HUES6 (cell line): ENCODE results near the gene EFCAB7.
"Not testable (repeated sequence)": the region's sequence is repeated elsewhere in the genome, so short reads cannot be mapped to it uniquely, and the experiment has no call there.

Source experiments
- H3K27ac ChIP-seq: 2 replicates; pipeline ENCODE4 v1.7.0; 2013; ENCODE audit warnings: low read depth, mild to moderate bottlenecking, low read length, inconsistent platforms
- H3K27me3 ChIP-seq: 2 replicates; pipeline ENCODE4 v1.6.1; 2013; ENCODE audit warnings: low read length; ENCODE audit not compliant: control insufficient read depth, insufficient read depth
- H3K36me3 ChIP-seq: 2 replicates; pipeline ENCODE4 v1.6.1; 2013; ENCODE audit warnings: low read length; ENCODE audit not compliant: control insufficient read depth, insufficient read depth
- H3K4me1 ChIP-seq: 2 replicates; pipeline ENCODE4 v1.6.1; 2013; ENCODE audit warnings: low read length; ENCODE audit not compliant: control insufficient read depth, insufficient read depth
- H3K4me3 ChIP-seq: 2 replicates; pipeline ENCODE4 v1.5.1; 2013; ENCODE audit warnings: low read depth, low read length
- H3K9ac ChIP-seq: one replicate; pipeline ENCODE4 v1.6.1; 2013; ENCODE audit warnings: mild to moderate bottlenecking, low read length
- H3K9me3 ChIP-seq: 2 replicates; pipeline ENCODE4 v1.6.1; 2013; ENCODE audit warnings: low read depth, low read length; ENCODE audit not compliant: control insufficient read depth, insufficient read depth

EFCAB7 gene

GRCh38 chr1:63548877-63549276 lies 25.6 kb downstream of the EFCAB7 start:
- Histone ChIP-seq H3K9ac (no peak overlapping the region), H3K4me1 (no peaks in the 10 kb centered on the region), H3K36me3 (no peaks in the 10 kb centered on the region), H3K9me3 (no peaks in the 10 kb centered on the region), H3K27me3 (no peaks in the 10 kb centered on the region), H3K27ac (no peak overlapping the region), H3K4me3 (no peak overlapping the region)

DNA sequence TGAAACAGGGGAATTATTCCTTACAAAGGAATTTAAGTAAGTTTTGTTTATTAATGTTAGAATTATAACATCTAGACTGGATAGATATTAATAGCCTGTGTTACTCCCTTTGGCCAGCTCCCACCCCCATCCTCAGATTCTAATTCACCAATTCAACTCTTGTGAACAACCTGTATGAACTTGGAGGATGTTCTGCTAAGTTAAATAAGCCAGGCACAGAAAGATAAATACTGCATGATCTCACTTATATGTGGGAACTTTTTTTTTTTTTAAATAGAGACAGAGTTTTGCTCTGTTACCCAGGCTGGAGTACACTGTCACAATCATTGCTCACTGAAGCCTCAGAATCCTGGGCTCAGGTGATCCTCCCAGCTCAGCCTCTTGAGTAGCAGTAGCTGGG lies 32.2 kb downstream of the EFCAB7 start:
- Histone ChIP-seq H3K27ac (no peak overlapping the region), H3K36me3 (no peaks in the 10 kb centered on the region), H3K4me3 (no peak overlapping the region), H3K9ac (no peak overlapping the region), H3K9me3 (no peaks in the 10 kb centered on the region), H3K4me1 (peaks cover 5% of the 10 kb centered on the region), H3K27me3 (no peaks in the 10 kb centered on the region)

GRCh38 chr1:63557365-63557987 lies 34.2 kb downstream of the EFCAB7 start:
- H3K36me3 ChIP-seq = no peaks in the 10 kb centered on the region
- H3K27ac ChIP-seq = no peak overlapping the region
- no peaks in the 10 kb centered on the region for H3K27me3 ChIP-seq
- H3K4me1 ChIP-seq = peaks cover 5% of the 10 kb centered on the region
- no peak overlapping the region for H3K9ac ChIP-seq
- H3K4me3 ChIP-seq = no peak overlapping the region
- H3K9me3 ChIP-seq = no peaks in the 10 kb centered on the region

DNA sequence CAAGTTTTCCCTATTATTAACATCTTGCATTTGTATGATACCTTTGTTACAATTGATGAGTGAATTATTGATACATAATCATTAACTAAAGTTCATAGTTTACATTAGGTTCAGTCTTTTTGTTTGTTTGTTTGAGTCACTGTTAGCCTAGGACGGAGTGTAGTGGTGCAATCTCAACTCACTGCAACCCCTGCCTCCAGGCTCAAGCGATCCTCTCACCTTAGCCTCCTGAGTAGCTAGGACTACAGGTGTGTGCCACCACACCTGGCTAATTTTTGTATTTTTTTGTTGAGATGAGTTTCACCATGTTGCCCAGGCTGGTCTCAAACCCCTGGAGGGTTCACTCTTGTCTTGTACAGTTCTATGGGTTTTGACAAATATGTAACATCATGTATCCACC lies 36.0 kb downstream of the EFCAB7 start:
- Histone ChIP-seq H3K9me3 (no peaks in the 10 kb centered on the region), H3K27ac (no peak overlapping the region), H3K27me3 (no peaks in the 10 kb centered on the region), H3K9ac (no peak overlapping the region), H3K4me3 (no peak overlapping the region), H3K4me1 (peaks cover 7% of the 10 kb centered on the region), H3K36me3 (no peaks in the 10 kb centered on the region)

GRCh38 chr1:63563745-63564144 lies 40.4 kb downstream of the EFCAB7 start:
- H3K4me3 ChIP-seq = no peak overlapping the region

DNA sequence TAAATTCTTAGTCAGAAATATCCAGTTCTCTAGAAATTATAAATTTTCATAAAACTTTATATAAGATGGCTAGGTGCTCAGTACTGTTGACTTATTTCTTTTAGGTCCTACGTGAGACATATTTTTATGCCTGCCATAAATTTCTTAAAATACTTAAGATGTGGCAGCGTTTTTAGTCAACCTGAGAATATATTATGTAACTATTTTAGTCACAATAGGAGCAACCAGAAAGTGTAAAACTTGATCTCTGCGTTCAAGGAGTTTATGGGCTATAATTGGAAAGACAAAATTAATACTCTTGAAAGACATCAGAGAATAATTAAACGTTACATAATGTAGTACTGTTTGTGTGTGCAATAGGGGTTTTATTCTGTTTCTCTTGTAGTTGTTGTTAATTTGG lies 45.7 kb downstream of the EFCAB7 start:
- Histone ChIP-seq H3K27ac (no peak overlapping the region), H3K36me3 (no peaks in the 10 kb centered on the region; the same call in 1 of the 2 replicates), H3K9ac (no peak overlapping the region), H3K27me3 (no peaks in the 10 kb centered on the region), H3K4me3 (no peak overlapping the region), H3K4me1 (peaks cover 38% of the 10 kb centered on the region), H3K9me3 (peaks cover 7% of the 10 kb centered on the region; the same call in 1 of the 2 replicates)

More at GRCh38 chr1:63563745-63564144, 40.4 kb downstream of the EFCAB7 start:
- 0 out of 2 replicates have a peak, but pooled peaks cover 2% of the 10 kb centered on the region for H3K4me1 ChIP-seq
- H3K36me3 ChIP-seq = no peaks in the 10 kb centered on the region; the same call in 1 of the 2 replicates
- H3K9ac ChIP-seq = no peak overlapping the region
- H3K27me3 ChIP-seq = no peaks in the 10 kb centered on the region
- H3K9me3 ChIP-seq = peaks cover 7% of the 10 kb centered on the region; the same call in 1 of the 2 replicates
- no peak overlapping the region for H3K27ac ChIP-seq

DNA sequence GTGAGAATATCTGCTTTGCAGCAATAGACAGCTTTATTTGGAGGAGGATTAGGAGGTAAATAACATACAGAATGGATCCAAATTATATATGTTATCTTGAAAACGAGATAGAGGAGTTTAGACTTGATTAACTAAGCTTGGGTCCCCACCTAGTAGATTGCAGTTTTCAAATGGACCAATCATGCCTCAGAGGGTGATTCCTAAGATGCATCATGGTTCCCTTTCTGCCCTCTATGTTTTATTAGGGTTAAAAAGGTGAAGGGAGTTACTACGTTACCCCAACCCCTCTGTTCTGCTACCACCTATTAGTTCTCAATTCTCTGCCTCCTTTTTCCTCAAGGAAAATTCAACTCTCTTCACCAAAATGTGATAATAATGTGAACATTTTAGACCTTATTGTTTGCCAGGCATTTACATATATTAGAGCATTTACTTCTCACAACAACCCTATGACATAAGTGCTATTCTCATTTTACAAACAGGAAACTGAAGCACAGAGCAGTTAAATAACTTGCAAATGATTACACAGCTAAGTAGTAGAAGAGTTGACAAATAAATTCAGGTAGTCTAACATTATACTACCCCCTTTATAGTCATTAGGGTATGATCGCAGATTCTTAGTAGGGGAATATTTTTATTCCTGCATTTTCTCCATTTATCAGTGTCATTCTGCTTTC lies 46.5 kb downstream of the EFCAB7 start:
- peaks cover 7% of the 10 kb centered on the region; the same call in 1 of the 2 replicates for H3K9me3 ChIP-seq
- no peak overlapping the region; the same call in 1 of the 2 replicates for H3K27ac ChIP-seq
- H3K36me3 ChIP-seq = no peaks in the 10 kb centered on the region; the same call in 1 of the 2 replicates
- H3K27me3 ChIP-seq = no peaks in the 10 kb centered on the region
- no peak overlapping the region for H3K4me3 ChIP-seq
- no peak overlapping the region for H3K9ac ChIP-seq
- H3K4me1 ChIP-seq = peaks cover 44% of the 10 kb centered on the region

DNA sequence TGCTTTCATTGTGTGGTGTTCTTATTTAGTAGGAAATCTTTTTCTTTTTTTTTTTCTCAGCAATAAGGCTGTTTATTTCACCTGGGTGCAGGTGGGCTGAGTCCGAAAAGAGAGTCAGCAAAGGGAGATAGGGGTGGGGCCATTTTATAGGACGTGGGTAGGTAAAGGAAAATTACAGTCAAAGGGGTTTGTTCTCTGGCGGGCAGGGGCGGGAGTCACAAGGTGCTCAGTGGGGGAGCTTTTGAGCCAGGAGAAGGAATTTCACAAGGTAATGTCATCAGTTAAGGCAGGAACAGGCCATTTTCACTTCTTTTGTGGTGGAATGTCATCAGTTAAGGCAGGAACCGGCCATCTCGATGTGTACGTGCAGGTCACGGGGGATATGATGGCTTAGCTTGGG lies 49.4 kb downstream of the EFCAB7 start:
- not testable (repeated sequence) for H3K36me3 ChIP-seq, H3K27me3 ChIP-seq, H3K9ac ChIP-seq, H3K4me3 ChIP-seq, H3K9me3 ChIP-seq
- Histone ChIP-seq H3K27ac (peak overlapping the region; percentile 92; the same call in 1 of the 2 replicates), H3K4me1 (peaks cover 54% of the 10 kb centered on the region)

- Histone ChIP-seq H3K9ac (peak overlapping the region; percentile 80), H3K4me1 (peaks cover 51% of the 10 kb centered on the region), H3K27ac (peak overlapping the region; percentile 92), H3K4me3 (peak overlapping the region; percentile 45)
- not testable (repeated sequence) for H3K9me3 ChIP-seq, H3K27me3 ChIP-seq, H3K36me3 ChIP-seq
Observed at GRCh38 chr1:63574203-63574796, 51.0 kb downstream of the EFCAB7 start.

DNA sequence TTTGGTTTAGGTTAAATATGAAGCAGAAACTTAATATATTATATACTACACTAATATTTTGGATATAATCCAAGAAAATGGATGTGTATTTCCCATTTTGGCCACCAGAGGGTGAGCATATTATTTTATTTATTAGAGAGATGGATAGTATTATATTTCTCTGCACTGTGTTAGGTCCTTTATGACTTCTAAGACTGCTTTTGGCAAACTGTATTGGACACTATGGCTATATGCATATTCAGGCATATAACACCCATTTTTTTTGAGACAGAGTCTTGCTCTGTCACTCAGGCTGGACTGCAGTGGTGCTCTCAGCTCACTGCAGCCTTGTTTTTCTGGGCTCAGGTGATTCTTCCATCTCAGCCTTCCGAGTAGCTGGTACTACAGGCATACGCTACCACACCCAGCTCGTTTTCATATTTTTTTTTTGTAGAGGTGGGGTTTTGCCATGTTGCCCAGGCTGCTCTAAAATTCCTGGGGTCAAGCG lies 52.1 kb downstream of the EFCAB7 start:
- Histone ChIP-seq H3K9me3 (peaks cover 3% of the 10 kb centered on the region; the same call in 1 of the 2 replicates), H3K27me3 (no peaks in the 10 kb centered on the region), H3K4me3 (no peak overlapping the region; the same call in 1 of the 2 replicates), H3K36me3 (no peaks in the 10 kb centered on the region), H3K9ac (peak overlapping the region; percentile 34), H3K27ac (peak overlapping the region; percentile 17; the same call in 1 of the 2 replicates), H3K4me1 (peaks cover 40% of the 10 kb centered on the region)

GRCh38 chr1:63586326-63586725 lies 63.0 kb downstream of the EFCAB7 start:
- H3K4me1 ChIP-seq, H3K27me3 ChIP-seq, H3K9ac ChIP-seq, H3K36me3 ChIP-seq, H3K27ac ChIP-seq, H3K4me3 ChIP-seq: not testable (repeated sequence)
- H3K9me3 ChIP-seq = peaks cover 21% of the 10 kb centered on the region; the same call in 1 of the 2 replicates
